Measurements from ENCODE around the gene ZDHHC5. TPM values are rescaled to one million over a fixed set of nuclear protein-coding genes. Genes with fewer than 3 reads are reported as not detected.
"Not testable (repeated sequence)": the region's sequence is repeated elsewhere in the genome, so short reads cannot be mapped to it uniquely, and the experiment has no call there.

ZDHHC5 gene
- polyA plus RNA-seq, 2 of the 4 experiments (the other 2 are of a cell fraction), result 44.1 to 63.8 TPM

- no peak for TF ChIP-seq SMC3 (IDR thresholded peaks at IDR 0.05)
- CTCF ChIA-PET, result interaction anchor here (0.5 to 1.5 kb wide), 3 partner anchors 11 to 193 kb away, joined by 3 to 6 read pairs (median 4); no protein-coding TSS in a partner anchor
- no peak for ATAC-seq
- POLR2A ChIA-PET, result interaction anchor here (0.6 kb wide), 1 partner anchor 62 kb away, joined by 5 read pairs; the partner anchor contains the start of gene TMX2
- Histone ChIP-seq H3K9me3 (no peaks in the 10 kb centered on the region), H3K4me1 (peaks cover 18% of the 10 kb centered on the region), H3K4me3 (no peak overlapping the region), H3K27ac (no peak overlapping the region), H3K4me2 (no peak overlapping the region)
- no peak for DNase-seq (ENCODE audit: low read depth in 1 of 2, low spot score in 1 of 2)
- FAIRE-seq, result no peak
- 95% methylated on average over 5 of the region's 5 CpGs for WGBS (ENCODE audit: missing lambda C conversion rate)
Observed at GRCh38 chr11:57650739-57651090, 17.2 kb upstream of the ZDHHC5 start.

DNA sequence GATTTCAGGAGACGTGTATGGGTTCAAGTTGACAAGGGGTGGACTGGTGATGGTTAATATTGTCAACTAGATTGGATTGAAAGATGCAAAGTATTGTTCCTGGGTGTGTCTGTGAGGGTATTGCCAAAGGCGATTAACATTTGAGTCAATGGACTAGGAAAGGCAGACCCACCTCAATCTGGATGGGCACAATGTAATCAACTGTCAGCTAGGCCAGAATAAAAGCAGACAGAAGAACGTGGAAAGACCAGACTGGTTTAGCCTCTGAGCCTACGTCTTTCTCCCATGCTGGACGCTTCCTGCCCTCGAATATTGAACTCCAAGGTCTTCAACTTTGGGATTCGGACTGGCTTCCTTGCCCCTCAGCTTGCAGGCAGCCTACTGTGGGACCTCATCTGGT is 16.5 kb upstream of the ZDHHC5 start:
- CTCF ChIA-PET, result interaction anchor here (0.7 to 3.8 kb wide), 5 partner anchors 10 to 194 kb away, joined by 3 to 21 read pairs (median 6); partner anchors contain the start of gene UBE2L6
- H3K9me3 ChIP-seq, result no peaks in the 10 kb centered on the region

GRCh38 chr11:57652230-57652629 is 15.7 kb upstream of the ZDHHC5 start:
- POLR2A ChIA-PET, result not testable (repeated sequence)
- WGBS (ENCODE audit: missing lambda C conversion rate), result 69% methylated on average over 14 of the region's 14 CpGs

More for the DNA sequence above, 16.5 kb upstream of the ZDHHC5 start:
- whole genome bisulfite sequencing (ENCODE audit: missing lambda C conversion rate), result 74% methylated on average over 7 of the region's 7 CpGs
- TF ChIP-seq EP300 (IDR thresholded peaks at IDR 0.05) (no peak), RFX5 (IDR thresholded peaks at IDR 0.05) (no peak), CBX2 (IDR thresholded peaks at IDR 0.05; ENCODE audit: borderline replicate concordance, low read depth) (no peak), HMGXB4 (CRISPR knock-in tag; IDR thresholded peaks at IDR 0.05; ENCODE audit: borderline replicate concordance) (no peak), CBX8 (IDR thresholded peaks at IDR 0.05) (no peak)
- Histone ChIP-seq H3K4me1 (peaks cover 19% of the 10 kb centered on the region), H3K27ac (no peak overlapping the region), H3K4me3 (no peak overlapping the region), H3K4me2 (no peak overlapping the region)
- ATAC-seq (no peak), FAIRE-seq (no peak), DNase-seq (ENCODE audit: low read depth in 1 of 2, low spot score in 1 of 2) (no peak)
- POLR2A ChIA-PET, result no interaction called here

GRCh38 chr11:57652662-57653061 is 15.3 kb upstream of the ZDHHC5 start:
- CTCF ChIA-PET, result interaction anchor here (0.6 to 3.8 kb wide), 8 partner anchors 8 to 159 kb away, joined by 3 to 21 read pairs (median 5); no protein-coding TSS in a partner anchor
- H3K4me2 ChIP-seq, result no peak overlapping the region
- WGBS (ENCODE audit: missing lambda C conversion rate), result 78% methylated on average over 3 of the region's 3 CpGs
- TF ChIP-seq NFE2L2 (conservative IDR thresholded peaks at IDR 0.05; ENCODE audit: low read length) (no peak), E2F6 (IDR thresholded peaks at IDR 0.05; ENCODE audit: borderline replicate concordance, low read depth) (no peak), JUN (IDR thresholded peaks at IDR 0.05) (no peak), REST (IDR thresholded peaks at IDR 0.05) (no peak), EHMT2 (IDR thresholded peaks at IDR 0.05; ENCODE audit: low read depth) (no peak), NR3C1 (IDR thresholded peaks at IDR 0.05) (no peak), MYC (IDR thresholded peaks at IDR 0.05; ENCODE audit: borderline replicate concordance, low read length) (no peak), HMGXB4 (CRISPR knock-in tag; IDR thresholded peaks at IDR 0.05; ENCODE audit: borderline replicate concordance) (no peak), HEYL (CRISPR knock-in tag; IDR thresholded peaks at IDR 0.05) (no peak), ZSCAN20 (CRISPR knock-in tag; IDR thresholded peaks at IDR 0.05) (no peak), MAFK (IDR thresholded peaks at IDR 0.05; ENCODE audit: partially characterized antibody) (no peak), MAZ (IDR thresholded peaks at IDR 0.05; ENCODE audit: borderline replicate concordance, low read depth, low read length) (no peak), RAD21 (conservative IDR thresholded peaks at IDR 0.05 in 1 of 2, IDR thresholded peaks at IDR 0.05 in 1 of 2) (no peak)
- TF ChIP-seq, protein P1, sequence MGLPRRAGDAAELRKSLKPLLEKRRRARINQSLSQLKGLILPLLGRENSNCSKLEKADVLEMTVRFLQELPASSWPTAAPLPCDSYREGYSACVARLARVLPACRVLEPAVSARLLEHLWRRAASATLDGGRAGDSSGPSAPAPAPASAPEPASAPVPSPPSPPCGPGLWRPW (IDR thresholded peaks at IDR 0.05), result no peak
- TF ChIP-seq, protein P2, sequence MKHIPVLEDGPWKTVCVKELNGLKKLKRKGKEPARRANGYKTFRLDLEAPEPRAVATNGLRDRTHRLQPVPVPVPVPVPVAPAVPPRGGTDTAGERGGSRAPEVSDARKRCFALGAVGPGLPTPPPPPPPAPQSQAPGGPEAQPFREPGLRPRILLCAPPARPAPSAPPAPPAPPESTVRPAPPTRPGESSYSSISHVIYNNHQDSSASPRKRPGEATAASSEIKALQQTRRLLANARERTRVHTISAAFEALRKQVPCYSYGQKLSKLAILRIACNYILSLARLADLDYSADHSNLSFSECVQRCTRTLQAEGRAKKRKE (CRISPR knock-in tag; IDR thresholded peaks at IDR 0.05; ENCODE audit: low read depth), result no peak

More at GRCh38 chr11:57652230-57652629, 15.7 kb upstream of the ZDHHC5 start:
- not testable (repeated sequence) for H3K27ac ChIP-seq; ATAC-seq; H3K9me3 ChIP-seq; H3K4me2 ChIP-seq; DNase-seq (ENCODE audit: low read depth in 1 of 2, low spot score in 1 of 2); FAIRE-seq; H3K4me3 ChIP-seq
- peaks cover 25% of the 10 kb centered on the region for H3K4me1 ChIP-seq
- CTCF ChIA-PET, result interaction anchor here (0.7 to 3.8 kb wide), 8 partner anchors 7 to 195 kb away, joined by 3 to 21 read pairs (median 6); partner anchors contain the start of gene UBE2L6

More at GRCh38 chr11:57652662-57653061, 15.3 kb upstream of the ZDHHC5 start:
- FAIRE-seq (no peak), ATAC-seq (no peak), DNase-seq (ENCODE audit: low read depth in 1 of 2, low spot score in 1 of 2) (no peak)
- POLR2A ChIA-PET, result no interaction called here
- Histone ChIP-seq H3K4me1 (peaks cover 25% of the 10 kb centered on the region), H3K9me3 (no peaks in the 10 kb centered on the region), H3K4me3 (no peak overlapping the region), H3K27ac (no peak overlapping the region)
